NCI-H526 (cell line): ENCODE data around the gene RNF44.

Experiments
- DNase-seq, 2 experiments: peaks; one replicate each; lab custom pipeline; 2025; lab: John Stamatoyannopoulos, UW

The RNF44 gene

GRCh38 chr5:176536902-176537553 is at the start of gene RNF44:
RNF44 (minus strand) TSS chr5:176537402; CDS start chr5:176532472, 4,930 bp downstream.
- DNase-seq, result peak; percentile 83 to 95

- no peak for DNase-seq
Measured at GRCh38 chr5:176583076-176583475, 45.9 kb upstream of the RNF44 start.

- DNase-seq, result no peak
Measured at GRCh38 chr5:176581361-176581760, 44.2 kb upstream of the RNF44 start.

GRCh38 chr5:176579323-176579722 is 42.1 kb upstream of the RNF44 start:
- no peak for DNase-seq

- DNase-seq, result peak; percentile 38 to 81
Measured at GRCh38 chr5:176578391-176578808, 41.2 kb upstream of the RNF44 start.

- DNase-seq, result no peak
Measured at GRCh38 chr5:176577312-176578176, 40.3 kb upstream of the RNF44 start.

- DNase-seq, result no peak
Measured at GRCh38 chr5:176575488-176576422, 38.6 kb upstream of the RNF44 start.

- DNase-seq, result no peak
Measured at GRCh38 chr5:176575066-176575465, 37.9 kb upstream of the RNF44 start.

- no peak for DNase-seq
Measured at GRCh38 chr5:176574297-176574591, 37.0 kb upstream of the RNF44 start.

GRCh38 chr5:176573564-176574296 is 36.5 kb upstream of the RNF44 start:
- peak; percentile 10 to 65 for DNase-seq

GRCh38 chr5:176570044-176570443 is 32.8 kb upstream of the RNF44 start:
- DNase-seq, result no peak

GRCh38 chr5:176568657-176569056 is 31.5 kb upstream of the RNF44 start:
- DNase-seq, result no peak

- DNase-seq, result no peak
Measured at GRCh38 chr5:176565760-176566288, 28.6 kb upstream of the RNF44 start.

- no peak for DNase-seq
Measured at GRCh38 chr5:176564002-176564401, 26.8 kb upstream of the RNF44 start.

- DNase-seq, result no peak
Measured at GRCh38 chr5:176562189-176562588, 25.0 kb upstream of the RNF44 start.

- DNase-seq, result no peak
Measured at GRCh38 chr5:176561259-176561658, 24.1 kb upstream of the RNF44 start.

GRCh38 chr5:176560364-176560763 is 23.2 kb upstream of the RNF44 start:
- DNase-seq, result no peak

- peak; percentile 51 to 61 for DNase-seq
Measured at GRCh38 chr5:176559683-176560082, 22.5 kb upstream of the RNF44 start.

- no peak for DNase-seq
Measured at GRCh38 chr5:176557846-176558245, 20.6 kb upstream of the RNF44 start.

- no peak for DNase-seq
Measured at GRCh38 chr5:176553260-176554085, 16.3 kb upstream of the RNF44 start.
